SK-N-SH treated with all-trans-retinoic acid at 6 μM for 48 hours (cell line): Measurements from ENCODE around the gene CUL7.

Experiments used
- ATAC-seq: fragments of 200-7000 bp; cut with Tn5 transposase; 3 replicates; pipeline ENCODE4 v1.9.1; 2020; ENCODE audit warnings: mild to moderate bottlenecking, moderate library complexity
- ARNTL ChIP-seq: fragments of 450-650 bp; formaldehyde crosslinking; IDR thresholded peaks from 2 replicates; pipeline ENCODE4 v1.5.0; 2020; ENCODE audit warnings: low read depth, mild to moderate bottlenecking, moderate library complexity, borderline replicate concordance
- BACH2 ChIP-seq: fragments of 250-450 bp; sonication (Bioruptor Pico); IDR thresholded peaks from 2 replicates; pipeline ENCODE4 v1.9.0; 2021; ENCODE audit warnings: mild to moderate bottlenecking, borderline replicate concordance
- CSDC2 ChIP-seq: fragments of 250-450 bp; sonication (Bioruptor Pico); IDR thresholded peaks from 2 replicates; pipeline ENCODE4 v1.5.0; 2020; ENCODE audit warnings: mild to moderate bottlenecking, moderate library complexity
- CSRNP3 ChIP-seq: fragments of 250-450 bp; sonication (Bioruptor Pico); IDR thresholded peaks from 2 replicates; pipeline ENCODE4 v1.5.1; 2021; ENCODE audit warnings: mild to moderate bottlenecking, moderate library complexity
- ESRRG ChIP-seq: fragments of 250-450 bp; sonication (Bioruptor Pico); IDR thresholded peaks from 2 replicates; pipeline ENCODE4 v1.6.1; 2021; ENCODE audit warnings: mild to moderate bottlenecking
- GLIS3 ChIP-seq: fragments of 250-450 bp; sonication (Bioruptor Pico); IDR thresholded peaks from 2 replicates; pipeline ENCODE4 v1.5.0; 2020; ENCODE audit warnings: mild to moderate bottlenecking, moderate library complexity
- ISL1 ChIP-seq: fragments of 250-450 bp; sonication (Bioruptor Pico); IDR thresholded peaks from 2 replicates; pipeline ENCODE4 v2.1.2; 2022; ENCODE audit warnings: mild to moderate bottlenecking, moderate library complexity
- OSR1 ChIP-seq: fragments of 250-450 bp; sonication (Bioruptor Pico); IDR thresholded peaks from 2 replicates; pipeline ENCODE4 v1.8.0; 2022; ENCODE audit warnings: moderate library complexity, mild to moderate bottlenecking, inconsistent platforms
- PPARA ChIP-seq: fragments of 250-450 bp; sonication (Bioruptor Pico); IDR thresholded peaks from 2 replicates; pipeline ENCODE4 v1.5.0; 2020; ENCODE audit warnings: mild to moderate bottlenecking, borderline replicate concordance
- RARB ChIP-seq: fragments of 250-450 bp; sonication (Bioruptor Pico); IDR thresholded peaks from 2 replicates; pipeline ENCODE4 v1.8.0; 2021; ENCODE audit warnings: mild to moderate bottlenecking, moderate library complexity
- SNAI2 ChIP-seq: fragments of 250-450 bp; sonication (Bioruptor Pico); IDR thresholded peaks from 2 replicates; pipeline ENCODE4 v1.5.0; 2020; ENCODE audit warnings: mild to moderate bottlenecking, moderate library complexity
- TCF4 ChIP-seq: fragments of 250-450 bp; sonication (Bioruptor Pico); IDR thresholded peaks from 2 replicates; pipeline ENCODE4 v1.8.0; 2021; ENCODE audit warnings: mild to moderate bottlenecking, moderate library complexity, borderline replicate concordance
- TOX ChIP-seq: fragments of 250-450 bp; sonication (Bioruptor Pico); IDR thresholded peaks from 2 replicates; pipeline ENCODE4 v1.8.0; 2021; ENCODE audit warnings: mild to moderate bottlenecking, moderate library complexity, borderline replicate concordance
- ZC3H10 ChIP-seq: fragments of 250-450 bp; sonication (Bioruptor Pico); IDR thresholded peaks from 2 replicates; pipeline ENCODE4 v1.5.1; 2021; ENCODE audit warnings: mild to moderate bottlenecking, moderate library complexity
- ZFP3 ChIP-seq: fragments of 250-450 bp; sonication (Bioruptor Pico); IDR thresholded peaks from 2 replicates; pipeline ENCODE4 v1.5.0; 2020; ENCODE audit warnings: mild to moderate bottlenecking, moderate library complexity
- ZFP30 ChIP-seq: fragments of 450-650 bp; formaldehyde crosslinking; IDR thresholded peaks from 2 replicates; pipeline ENCODE4 v1.5.0; 2022; ENCODE audit warnings: mild to moderate bottlenecking, moderate library complexity
- ZNF565 ChIP-seq: fragments of 450-650 bp; formaldehyde crosslinking; conservative IDR thresholded peaks from 2 replicates; pipeline ENCODE4 v1.5.0; 2020; ENCODE audit warnings: low read depth, mild to moderate bottlenecking, moderate library complexity
- ZNF8 ChIP-seq: fragments of 450-650 bp; formaldehyde crosslinking; IDR thresholded peaks from 2 replicates; pipeline ENCODE4 v1.5.0; 2020; ENCODE audit warnings: mild to moderate bottlenecking, moderate library complexity
- TF ChIP-seq, protein P1 (sequence below): fragments of 250-450 bp; sonication (Bioruptor Pico); IDR thresholded peaks from 2 replicates; pipeline ENCODE4 v1.8.0; 2020; ENCODE audit warnings: mild to moderate bottlenecking, moderate library complexity, borderline replicate concordance
- TF ChIP-seq, protein P2 (sequence below): fragments of 250-450 bp; sonication (Bioruptor Pico); IDR thresholded peaks from 2 replicates; pipeline ENCODE4 v1.5.1; 2020; ENCODE audit warnings: low read depth, mild to moderate bottlenecking, moderate library complexity
- TF ChIP-seq, protein P3 (sequence below): fragments of 250-450 bp; sonication (Bioruptor Pico); IDR thresholded peaks from 2 replicates; pipeline ENCODE4 v1.8.0; 2021; ENCODE audit warnings: low read depth, mild to moderate bottlenecking, moderate library complexity, borderline replicate concordance
- TF ChIP-seq, protein P4 (sequence below): fragments of 250-450 bp; sonication (Bioruptor Pico); IDR thresholded peaks from 2 replicates; pipeline ENCODE4 v1.5.0; 2020; ENCODE audit warnings: mild to moderate bottlenecking, moderate library complexity

The CUL7 gene

GRCh38 chr6:43038727-43039126, 14.9 kb downstream of the CUL7 start (continued):
- TF ChIP-seq, protein P1, sequence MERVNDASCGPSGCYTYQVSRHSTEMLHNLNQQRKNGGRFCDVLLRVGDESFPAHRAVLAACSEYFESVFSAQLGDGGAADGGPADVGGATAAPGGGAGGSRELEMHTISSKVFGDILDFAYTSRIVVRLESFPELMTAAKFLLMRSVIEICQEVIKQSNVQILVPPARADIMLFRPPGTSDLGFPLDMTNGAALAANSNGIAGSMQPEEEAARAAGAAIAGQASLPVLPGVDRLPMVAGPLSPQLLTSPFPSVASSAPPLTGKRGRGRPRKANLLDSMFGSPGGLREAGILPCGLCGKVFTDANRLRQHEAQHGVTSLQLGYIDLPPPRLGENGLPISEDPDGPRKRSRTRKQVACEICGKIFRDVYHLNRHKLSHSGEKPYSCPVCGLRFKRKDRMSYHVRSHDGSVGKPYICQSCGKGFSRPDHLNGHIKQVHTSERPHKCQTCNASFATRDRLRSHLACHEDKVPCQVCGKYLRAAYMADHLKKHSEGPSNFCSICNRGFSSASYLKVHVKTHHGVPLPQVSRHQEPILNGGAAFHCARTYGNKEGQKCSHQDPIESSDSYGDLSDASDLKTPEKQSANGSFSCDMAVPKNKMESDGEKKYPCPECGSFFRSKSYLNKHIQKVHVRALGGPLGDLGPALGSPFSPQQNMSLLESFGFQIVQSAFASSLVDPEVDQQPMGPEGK, result no peak
- TF ChIP-seq OSR1 (CRISPR knock-in tag), result no peak

DNA sequence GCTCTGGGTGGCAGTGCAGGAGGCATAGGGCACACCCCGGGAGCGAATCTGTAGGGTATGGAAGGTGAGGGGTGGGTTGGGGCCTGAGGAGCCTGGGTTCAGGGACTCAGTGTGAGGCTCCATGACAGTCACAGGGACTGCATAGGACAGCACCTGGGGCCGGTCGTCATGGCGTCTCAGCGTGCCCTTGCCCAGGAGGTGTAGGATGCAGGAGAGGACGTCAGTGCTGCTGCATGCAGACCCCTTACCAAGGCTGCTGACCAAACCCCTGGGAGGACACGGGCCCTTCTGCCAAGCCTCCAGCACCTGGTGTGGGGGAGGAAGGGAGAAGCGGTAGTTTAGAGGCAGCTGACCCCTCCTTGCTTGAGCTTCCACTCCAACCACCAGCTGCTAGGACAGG, 15.9 kb downstream of the CUL7 start:
- TF ChIP-seq ZFP3 (CRISPR knock-in tag), result no peak
- TF ChIP-seq, protein P2, sequence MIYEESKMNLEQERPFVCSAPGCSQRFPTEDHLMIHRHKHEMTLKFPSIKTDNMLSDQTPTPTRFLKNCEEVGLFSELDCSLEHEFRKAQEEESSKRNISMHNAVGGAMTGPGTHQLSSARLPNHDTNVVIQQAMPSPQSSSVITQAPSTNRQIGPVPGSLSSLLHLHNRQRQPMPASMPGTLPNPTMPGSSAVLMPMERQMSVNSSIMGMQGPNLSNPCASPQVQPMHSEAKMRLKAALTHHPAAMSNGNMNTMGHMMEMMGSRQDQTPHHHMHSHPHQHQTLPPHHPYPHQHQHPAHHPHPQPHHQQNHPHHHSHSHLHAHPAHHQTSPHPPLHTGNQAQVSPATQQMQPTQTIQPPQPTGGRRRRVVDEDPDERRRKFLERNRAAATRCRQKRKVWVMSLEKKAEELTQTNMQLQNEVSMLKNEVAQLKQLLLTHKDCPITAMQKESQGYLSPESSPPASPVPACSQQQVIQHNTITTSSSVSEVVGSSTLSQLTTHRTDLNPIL, result no peak
- no peak for TF ChIP-seq ESRRG
- no peak for TF ChIP-seq RARB (CRISPR knock-in tag)
- TF ChIP-seq ZC3H10, result no peak
- TF ChIP-seq, protein P3, sequence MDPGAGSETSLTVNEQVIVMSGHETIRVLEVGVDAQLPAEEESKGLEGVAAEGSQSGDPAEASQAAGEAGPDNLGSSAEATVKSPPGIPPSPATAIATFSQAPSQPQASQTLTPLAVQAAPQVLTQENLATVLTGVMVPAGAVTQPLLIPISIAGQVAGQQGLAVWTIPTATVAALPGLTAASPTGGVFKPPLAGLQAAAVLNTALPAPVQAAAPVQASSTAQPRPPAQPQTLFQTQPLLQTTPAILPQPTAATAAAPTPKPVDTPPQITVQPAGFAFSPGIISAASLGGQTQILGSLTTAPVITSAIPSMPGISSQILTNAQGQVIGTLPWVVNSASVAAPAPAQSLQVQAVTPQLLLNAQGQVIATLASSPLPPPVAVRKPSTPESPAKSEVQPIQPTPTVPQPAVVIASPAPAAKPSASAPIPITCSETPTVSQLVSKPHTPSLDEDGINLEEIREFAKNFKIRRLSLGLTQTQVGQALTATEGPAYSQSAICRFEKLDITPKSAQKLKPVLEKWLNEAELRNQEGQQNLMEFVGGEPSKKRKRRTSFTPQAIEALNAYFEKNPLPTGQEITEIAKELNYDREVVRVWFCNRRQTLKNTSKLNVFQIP (CRISPR knock-in tag), result no peak
- no peak for TF ChIP-seq ARNTL
- no peak for TF ChIP-seq ISL1 (CRISPR knock-in tag)
- TF ChIP-seq SNAI2 (CRISPR knock-in tag), result no peak
- TF ChIP-seq, protein P1, result no peak
- no peak for TF ChIP-seq CSRNP3 (CRISPR knock-in tag)
- TF ChIP-seq PPARA (CRISPR knock-in tag), result no peak
- TF ChIP-seq, protein P4, sequence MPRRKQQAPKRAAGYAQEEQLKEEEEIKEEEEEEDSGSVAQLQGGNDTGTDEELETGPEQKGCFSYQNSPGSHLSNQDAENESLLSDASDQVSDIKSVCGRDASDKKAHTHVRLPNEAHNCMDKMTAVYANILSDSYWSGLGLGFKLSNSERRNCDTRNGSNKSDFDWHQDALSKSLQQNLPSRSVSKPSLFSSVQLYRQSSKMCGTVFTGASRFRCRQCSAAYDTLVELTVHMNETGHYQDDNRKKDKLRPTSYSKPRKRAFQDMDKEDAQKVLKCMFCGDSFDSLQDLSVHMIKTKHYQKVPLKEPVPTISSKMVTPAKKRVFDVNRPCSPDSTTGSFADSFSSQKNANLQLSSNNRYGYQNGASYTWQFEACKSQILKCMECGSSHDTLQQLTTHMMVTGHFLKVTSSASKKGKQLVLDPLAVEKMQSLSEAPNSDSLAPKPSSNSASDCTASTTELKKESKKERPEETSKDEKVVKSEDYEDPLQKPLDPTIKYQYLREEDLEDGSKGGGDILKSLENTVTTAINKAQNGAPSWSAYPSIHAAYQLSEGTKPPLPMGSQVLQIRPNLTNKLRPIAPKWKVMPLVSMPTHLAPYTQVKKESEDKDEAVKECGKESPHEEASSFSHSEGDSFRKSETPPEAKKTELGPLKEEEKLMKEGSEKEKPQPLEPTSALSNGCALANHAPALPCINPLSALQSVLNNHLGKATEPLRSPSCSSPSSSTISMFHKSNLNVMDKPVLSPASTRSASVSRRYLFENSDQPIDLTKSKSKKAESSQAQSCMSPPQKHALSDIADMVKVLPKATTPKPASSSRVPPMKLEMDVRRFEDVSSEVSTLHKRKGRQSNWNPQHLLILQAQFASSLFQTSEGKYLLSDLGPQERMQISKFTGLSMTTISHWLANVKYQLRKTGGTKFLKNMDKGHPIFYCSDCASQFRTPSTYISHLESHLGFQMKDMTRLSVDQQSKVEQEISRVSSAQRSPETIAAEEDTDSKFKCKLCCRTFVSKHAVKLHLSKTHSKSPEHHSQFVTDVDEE, result no peak
- no peak for TF ChIP-seq TCF4 (CRISPR knock-in tag)
- no peak for TF ChIP-seq ZNF565 (CRISPR knock-in tag)
- TF ChIP-seq TOX, result no peak
- no peak for TF ChIP-seq BACH2 (CRISPR knock-in tag)
- no peak for TF ChIP-seq CSDC2
- TF ChIP-seq ZFP30 (CRISPR knock-in tag), result no peak
- no peak for ATAC-seq

- TF ChIP-seq, protein P3 (CRISPR knock-in tag), result no peak
- TF ChIP-seq RARB (CRISPR knock-in tag), result no peak
- no peak for TF ChIP-seq ZNF8 (CRISPR knock-in tag)
- TF ChIP-seq PPARA (CRISPR knock-in tag), result no peak
- TF ChIP-seq CSDC2, result no peak
- no peak for TF ChIP-seq ZNF565 (CRISPR knock-in tag)
- TF ChIP-seq CSRNP3 (CRISPR knock-in tag), result no peak
- TF ChIP-seq SNAI2 (CRISPR knock-in tag), result no peak
- no peak for TF ChIP-seq GLIS3 (CRISPR knock-in tag)
- TF ChIP-seq ESRRG, result no peak
- TF ChIP-seq, protein P2, result no peak
- ATAC-seq, result no peak
These were observed 16.5 kb downstream of the CUL7 start for GRCh38 chr6:43037197-43037596.
